Stimulated activated CD4-positive, alpha-beta T cell treated with anti-CD3 and anti-CD28 coated beads, TNF-alpha, amount 100 ng/mL, for 48 hours (primary cell): Measurements from ENCODE around the gene PARD3B.
A peak's percentile ranks its signal among the peaks of the same experiment; 100 is the strongest.

Experiments used
- DNase-seq, 3 donors: peaks; one replicate each; pipeline ENCODE4 v3.0.0-alpha.2; 2020; ENCODE audit warnings: low read depth in 3 of 3

The PARD3B gene

GRCh38 chr2:205003288-205003687 is 458.0 kb downstream of the PARD3B start:
- no peak for DNase-seq

GRCh38 chr2:205010196-205010595 is 464.9 kb downstream of the PARD3B start:
- DNase-seq = no peak

DNA sequence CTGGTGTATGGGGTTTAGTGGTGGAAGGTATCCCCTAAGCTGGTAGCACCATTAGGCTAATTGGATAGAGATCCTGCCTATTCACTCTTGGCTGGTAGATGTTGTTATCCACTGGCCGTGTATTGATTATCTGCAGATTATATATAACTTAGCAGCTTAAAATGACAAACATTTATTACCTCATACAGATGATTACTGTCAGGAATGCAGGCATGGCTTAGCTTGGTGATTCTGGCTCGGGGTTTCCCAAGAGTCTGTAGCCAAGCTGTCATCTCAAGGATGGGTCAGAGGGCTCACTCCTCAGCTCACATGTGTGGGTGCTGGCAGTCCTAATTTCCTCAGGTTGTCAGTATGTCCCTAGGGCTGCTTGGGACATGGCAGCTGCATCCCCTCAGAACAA is 465.8 kb downstream of the PARD3B start:
- no peak for DNase-seq

- DNase-seq = no peak
Observed at GRCh38 chr2:205012961-205013360, 467.7 kb downstream of the PARD3B start.

GRCh38 chr2:205013586-205013985 is 468.3 kb downstream of the PARD3B start:
- DNase-seq = no peak

DNA sequence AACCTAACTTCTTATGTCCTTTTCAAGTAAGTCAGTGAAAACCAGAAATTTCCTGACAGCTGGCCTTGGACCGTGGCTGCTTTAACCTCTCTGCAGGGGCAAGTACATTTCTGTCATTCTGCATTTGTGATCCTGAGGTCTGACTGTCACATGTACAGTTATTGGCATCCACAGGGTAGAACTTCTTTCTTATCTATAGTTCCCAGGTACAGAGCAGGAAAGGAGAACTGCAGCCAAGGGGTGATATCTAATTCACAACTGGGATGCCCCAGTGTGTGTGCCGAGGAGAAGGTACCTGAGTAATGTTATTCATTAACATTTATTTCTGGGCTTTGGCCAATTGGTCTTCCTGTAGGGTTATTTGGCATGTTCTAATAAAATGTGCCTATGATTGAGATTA is 468.9 kb downstream of the PARD3B start:
- DNase-seq = no peak

GRCh38 chr2:205017381-205017780 is 472.1 kb downstream of the PARD3B start:
- DNase-seq = no peak

DNA sequence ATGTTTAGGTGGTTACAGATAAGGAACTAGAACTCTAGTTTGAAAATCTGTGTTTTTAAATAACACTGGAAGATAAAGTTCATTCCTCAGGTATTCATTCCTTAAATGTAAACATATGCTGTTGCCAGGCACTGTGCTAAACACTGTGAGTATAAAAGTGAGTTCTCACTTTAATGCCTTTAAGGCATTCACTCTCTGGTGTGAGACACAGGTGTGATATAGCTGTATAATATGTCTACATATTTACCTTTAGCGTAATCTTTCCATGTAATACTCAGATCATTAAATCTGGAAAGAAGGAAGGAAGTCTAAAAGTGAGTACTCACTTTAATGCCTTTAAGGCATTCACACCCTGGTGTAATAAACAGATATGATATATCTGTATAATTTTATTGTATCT is 472.6 kb downstream of the PARD3B start:
- no peak for DNase-seq

DNA sequence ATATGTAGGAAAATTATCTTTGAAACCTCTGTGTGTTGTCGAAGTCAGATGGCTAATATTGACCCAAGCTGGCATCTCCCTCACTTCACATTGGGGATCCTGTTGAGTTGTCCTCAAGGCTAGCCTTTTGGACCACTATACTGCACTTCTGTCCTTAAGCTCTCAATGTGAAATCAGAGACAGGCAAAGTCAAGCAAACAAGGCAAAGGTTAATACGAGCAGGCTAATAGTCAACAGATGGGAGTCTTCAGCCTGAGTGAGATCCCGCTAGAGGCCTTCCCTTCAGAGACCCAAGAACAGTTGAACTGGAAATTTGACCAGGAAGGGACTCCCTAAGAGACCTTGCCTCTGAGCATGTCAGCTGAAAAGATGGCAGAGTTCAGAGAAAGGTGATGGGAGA is 475.4 kb downstream of the PARD3B start:
- no peak for DNase-seq

DNA sequence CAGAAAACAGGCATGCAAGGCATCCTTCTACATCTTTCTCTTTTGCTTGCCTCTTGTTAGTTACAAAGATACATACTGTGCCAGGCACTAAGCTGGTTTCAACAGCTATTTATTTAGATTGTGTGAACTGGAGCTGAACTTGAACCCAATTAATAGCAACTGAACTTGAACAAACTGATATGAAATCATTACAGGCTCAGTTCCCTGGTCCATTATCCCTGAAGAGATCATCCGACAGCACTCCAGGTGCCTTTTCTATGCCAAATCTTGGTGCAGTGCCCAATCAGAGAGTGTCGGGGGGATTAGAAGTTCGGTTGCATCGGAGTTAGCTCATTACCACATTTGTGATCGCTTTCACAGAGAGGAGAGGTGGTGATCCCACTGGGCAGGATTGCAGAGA is 477.6 kb downstream of the PARD3B start:
- DNase-seq = no peak

DNA sequence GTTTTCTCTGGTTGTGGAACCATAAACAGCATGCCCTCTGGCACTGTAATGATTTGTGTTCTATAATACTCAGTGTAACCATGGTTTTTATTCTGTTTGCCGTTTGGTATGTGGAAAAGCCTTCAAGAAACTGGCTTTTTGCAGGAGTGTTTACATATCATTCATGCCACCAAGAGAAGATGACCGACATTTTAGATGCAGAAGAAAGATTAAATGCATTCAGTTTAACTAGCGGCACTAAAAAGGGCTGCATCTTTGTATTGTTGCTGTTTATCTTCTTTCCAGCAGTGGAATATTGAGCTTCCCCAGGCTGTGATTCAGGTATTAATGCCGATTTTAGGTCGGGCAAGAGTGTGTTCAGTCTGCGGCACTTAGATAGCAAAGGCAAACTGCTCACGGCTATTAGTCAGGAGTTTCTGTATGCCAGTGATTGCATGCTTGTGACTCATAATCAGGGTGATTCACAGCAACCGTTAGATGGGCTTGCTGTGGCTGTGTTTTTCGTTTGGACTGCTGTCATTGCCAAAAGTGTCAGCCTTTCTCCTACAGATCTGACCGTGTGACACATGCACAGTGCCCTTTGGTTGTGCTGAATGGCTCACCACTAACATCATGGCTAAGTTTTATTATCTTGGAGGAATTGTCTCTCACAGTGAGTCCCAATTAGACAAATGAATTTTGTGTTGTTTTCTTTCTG is 479.7 kb downstream of the PARD3B start:
- DNase-seq = peak; percentile 3 to 30 (median 16)

DNA sequence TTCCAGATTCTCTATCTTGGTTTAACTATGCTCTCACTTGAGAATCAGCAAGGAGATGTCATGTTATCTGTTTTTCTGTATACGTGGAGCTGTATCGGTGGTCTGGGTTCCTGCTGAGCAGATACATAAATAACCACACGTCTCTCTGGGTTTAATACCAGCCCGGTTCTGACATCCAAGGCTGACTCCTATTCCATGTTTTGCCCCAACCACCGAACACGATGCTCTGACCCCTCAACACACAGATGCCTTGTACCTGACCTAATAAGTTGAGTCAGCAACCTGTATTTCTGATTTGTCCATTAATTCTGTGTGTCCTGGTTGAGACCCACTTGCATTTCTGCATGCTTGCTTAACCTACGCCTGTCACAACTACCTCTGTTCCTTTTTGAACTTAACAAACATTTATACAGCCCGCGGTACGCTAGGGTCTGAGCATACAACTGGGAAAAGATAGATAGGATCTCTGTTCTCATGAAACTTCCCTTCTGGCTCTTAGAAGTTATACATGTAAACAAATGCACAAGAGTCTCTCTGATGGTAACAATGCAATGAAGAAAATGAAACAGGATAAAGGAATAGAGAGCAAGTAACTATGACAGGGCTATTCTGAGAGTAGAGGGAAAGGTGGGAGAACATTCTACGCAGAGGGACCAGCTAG is 480.4 kb downstream of the PARD3B start:
- DNase-seq = no peak

DNA sequence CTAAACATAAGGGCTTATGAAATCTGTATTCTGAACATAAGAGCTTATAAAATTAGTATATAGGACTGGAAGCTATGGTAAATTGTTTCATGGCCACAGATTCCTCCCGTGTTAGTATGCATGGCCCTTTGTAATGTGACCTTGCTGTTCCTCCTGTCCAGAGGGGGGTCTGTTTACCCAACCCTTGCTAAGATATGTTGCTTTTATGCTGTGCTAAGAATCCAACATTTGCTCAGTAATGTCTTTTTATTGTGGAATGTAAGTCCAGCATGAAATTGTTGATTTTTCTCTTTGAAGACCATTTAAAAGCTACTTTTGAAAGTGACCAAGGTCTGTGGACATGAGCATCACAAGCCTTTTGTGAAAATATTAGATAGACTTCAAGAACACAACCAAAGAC is 485.4 kb downstream of the PARD3B start:
- DNase-seq = no peak

- DNase-seq = no peak
Observed at GRCh38 chr2:205032093-205032551, 486.8 kb downstream of the PARD3B start.

DNA sequence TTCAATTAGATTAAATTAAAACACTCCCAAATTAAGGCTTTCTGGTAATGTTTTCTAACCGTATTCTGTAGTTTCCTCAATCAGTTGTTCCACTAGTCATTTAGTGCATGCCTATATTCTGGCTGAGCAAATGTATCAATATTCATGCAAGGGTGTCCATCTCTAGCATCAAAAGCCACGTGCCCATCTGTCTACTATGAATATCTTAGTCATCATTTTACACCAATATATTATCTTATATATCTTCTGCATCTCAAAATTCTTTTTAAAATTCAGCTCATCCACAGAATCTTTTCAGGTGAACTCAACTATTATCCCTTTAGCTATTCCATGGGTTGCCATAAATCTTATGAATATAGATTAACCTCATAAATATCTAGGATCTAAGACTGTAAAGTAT is 488.2 kb downstream of the PARD3B start:
- no peak for DNase-seq

- no peak for DNase-seq
Observed at GRCh38 chr2:205034034-205034433, 488.8 kb downstream of the PARD3B start.

GRCh38 chr2:205040323-205040722 is 495.0 kb downstream of the PARD3B start:
- DNase-seq = no peak

DNA sequence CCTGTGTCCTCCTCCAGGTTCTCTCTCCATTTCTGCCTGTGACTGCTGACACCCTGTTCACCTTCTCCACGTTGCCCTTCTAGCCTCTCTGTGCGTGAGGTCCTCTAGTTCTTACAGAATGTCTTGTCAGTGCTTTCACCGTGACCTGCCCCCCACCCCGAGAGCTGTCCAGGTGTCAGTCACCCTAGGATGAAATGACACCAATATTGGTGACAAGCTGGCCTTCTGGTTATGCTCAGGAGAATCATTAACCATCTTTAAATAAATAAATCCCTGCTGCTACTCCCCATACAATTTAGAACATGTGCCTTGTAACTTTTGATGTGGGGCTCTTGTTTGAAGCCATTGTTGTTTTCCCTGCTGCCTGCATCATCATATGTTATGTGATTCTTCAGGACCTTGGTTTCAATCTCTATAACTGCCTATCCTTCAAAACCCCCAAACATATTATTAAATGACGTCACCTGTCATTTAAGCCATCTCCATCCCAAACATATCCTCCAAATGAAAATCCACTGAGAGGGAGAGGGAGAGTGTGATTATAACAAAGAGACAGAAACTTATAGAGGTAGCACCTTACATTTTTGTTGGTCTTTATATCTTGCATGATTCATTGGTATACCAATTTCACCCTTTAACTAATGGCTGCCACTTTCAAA is 496.3 kb downstream of the PARD3B start:
- DNase-seq = no peak

- no peak for DNase-seq
Observed at GRCh38 chr2:205043285-205043684, 498.0 kb downstream of the PARD3B start.

DNA sequence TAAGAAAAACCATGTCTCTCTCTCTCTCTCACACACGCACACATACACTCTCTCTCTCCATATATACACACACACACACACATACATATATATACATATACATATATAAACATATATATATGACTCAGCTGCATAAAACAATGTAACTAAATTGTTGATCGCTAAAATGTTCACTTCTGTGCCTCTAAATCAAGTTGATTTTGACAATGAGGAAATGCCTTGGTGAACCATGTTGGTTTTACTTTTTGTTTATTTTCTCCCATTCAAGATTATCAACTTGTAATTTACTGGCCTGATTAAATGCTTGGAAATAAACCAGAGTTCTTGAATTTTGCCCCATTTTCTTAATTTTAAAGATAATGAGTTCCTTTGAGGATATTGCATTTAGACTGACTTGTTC is 500.4 kb downstream of the PARD3B start:
- no peak for DNase-seq

GRCh38 chr2:205047273-205047839 is 502.1 kb downstream of the PARD3B start:
- DNase-seq = no peak

DNA sequence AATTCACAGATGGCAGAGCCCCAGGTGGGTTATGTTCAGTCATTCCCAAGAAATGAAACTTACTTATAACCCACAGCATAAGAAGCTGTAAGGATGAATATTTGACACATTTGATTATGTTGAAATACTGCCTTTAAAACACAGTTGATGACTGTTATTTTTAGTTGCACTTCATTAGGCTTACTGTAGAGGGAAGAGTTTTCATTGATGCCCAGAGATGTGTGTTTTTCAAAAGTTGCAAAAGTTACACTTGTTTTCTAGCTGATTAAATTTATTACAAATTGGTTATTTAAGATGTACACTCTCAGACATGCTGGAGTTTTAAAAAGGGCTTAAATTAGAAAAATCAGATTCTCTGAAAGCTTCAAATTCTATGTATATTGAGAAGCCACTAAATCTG is 506.1 kb downstream of the PARD3B start:
- DNase-seq = no peak

DNA sequence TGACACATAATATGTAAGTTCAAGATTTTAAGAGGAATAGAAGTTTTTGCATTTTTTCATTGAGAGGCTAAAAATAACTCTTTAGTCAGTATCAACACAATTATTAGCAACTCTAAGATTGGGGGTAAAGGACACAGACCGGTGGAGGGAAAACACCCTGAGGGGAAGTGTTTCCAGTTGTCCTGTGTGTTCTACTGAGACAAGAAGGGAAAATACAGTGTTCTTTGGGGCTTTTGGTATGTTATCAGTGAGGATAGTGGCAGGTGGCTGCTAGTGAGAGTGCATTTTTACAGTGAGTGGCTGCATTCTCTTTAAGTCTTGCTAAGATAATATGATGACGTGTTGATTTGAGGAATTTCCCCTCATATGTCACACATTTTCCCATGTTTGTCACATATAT is 507.5 kb downstream of the PARD3B start:
- DNase-seq = no peak
